ENCODE data around the gene LAMB3.
"Not testable (repeated sequence)": the region's sequence is repeated elsewhere in the genome, so short reads cannot be mapped to it uniquely, and the experiment has no call there.

Gene LAMB3

DNA sequence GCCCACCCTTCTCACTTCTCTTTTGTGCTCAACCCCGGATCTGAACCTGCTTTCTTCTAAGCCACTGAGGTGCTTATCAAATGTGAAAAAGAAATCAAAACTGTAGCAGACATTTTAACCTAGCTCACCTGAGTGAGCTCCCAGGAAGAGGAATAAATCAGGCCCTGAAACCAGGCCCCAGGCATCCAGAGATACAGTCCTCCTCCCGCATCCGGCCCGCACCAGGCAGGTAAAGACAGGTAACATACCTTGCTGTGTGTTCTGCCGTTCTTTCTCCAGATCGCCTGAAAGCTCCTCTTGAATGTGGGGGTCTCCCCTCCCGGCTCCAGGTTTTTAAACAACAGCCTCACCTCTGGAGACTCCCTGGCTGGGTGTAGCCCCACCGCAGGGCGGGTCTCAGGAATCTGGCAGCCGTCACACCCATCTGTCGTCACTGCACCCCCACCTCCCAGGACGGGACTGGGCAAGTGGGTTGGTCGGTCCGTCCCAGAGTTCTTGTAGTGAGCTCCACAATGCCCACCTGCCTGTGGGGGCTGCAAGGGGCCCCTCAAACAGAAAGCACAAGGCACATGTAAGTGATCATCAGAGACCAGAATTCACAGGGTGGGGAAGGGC lies at the start of gene LAMB3:
Gene LAMB3, minus strand, starts transcription at position 305 of the 615 bp plus-strand sequence. CDS start 1,481 bp downstream, outside the sequence.
- Mint-ChIP-seq H3K27ac (peak within 1 kb of the TSS; percentile 83), H3K4me1 (ENCODE audit: low read depth) (peaks cover 22% of the 10 kb centered on the region)

DNA sequence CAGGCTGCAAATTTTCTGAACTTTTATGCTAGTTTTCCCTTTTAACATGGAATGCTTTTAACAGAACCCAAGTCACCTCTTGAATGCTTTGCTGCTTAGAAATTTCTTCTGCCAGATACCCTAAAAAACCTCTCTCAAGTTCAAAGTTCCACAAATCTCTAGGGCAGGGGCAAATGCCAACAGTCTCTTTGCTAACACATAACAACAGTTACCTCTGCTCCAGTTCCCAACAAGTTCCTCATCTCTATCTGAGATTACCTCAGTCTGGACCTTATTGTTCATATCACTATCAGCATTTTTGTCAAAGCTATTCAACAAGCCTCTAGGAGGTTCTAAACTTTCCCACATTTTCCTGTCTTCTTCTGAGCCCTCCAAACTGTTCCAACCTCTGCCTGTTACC lies 48.5 kb upstream of the LAMB3 start:
- H3K4me1 Mint-ChIP-seq (ENCODE audit: low read depth), result peaks cover 47% of the 10 kb centered on the region

More for the DNA sequence above, at the start of gene LAMB3:
- Mint-ChIP-seq H3K9me3 (no peaks in the 10 kb centered on the region), H3K27me3 (ENCODE audit: low read depth) (no peaks in the 10 kb centered on the region), H3K36me3 (ENCODE audit: low read depth) (no peaks in the 10 kb centered on the region), H3K4me3 (peak within 1 kb of the TSS; percentile 33)
- no peak for DNase-seq (ENCODE audit: low spot score)

DNA sequence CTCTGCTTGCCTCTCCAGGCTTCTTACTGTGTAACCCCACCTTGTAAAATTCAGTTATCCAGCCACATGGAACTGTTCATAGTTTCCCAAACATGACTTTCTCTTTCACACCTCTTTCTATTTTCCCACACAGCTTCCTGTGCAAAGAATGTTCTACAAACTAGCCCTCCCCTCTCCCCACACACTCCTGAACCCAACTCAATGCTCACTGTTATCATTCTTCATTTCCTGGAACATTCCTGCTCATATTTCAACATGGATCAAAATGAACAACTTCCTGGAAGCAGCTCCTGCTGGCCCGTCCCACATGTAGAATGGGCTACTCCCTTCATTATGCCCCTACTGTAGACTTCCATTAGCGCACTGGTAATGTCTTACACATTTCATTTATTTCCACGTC lies 44.9 kb upstream of the LAMB3 start:
- no peak overlapping the region for H3K27ac Mint-ChIP-seq
- no peak for DNase-seq (ENCODE audit: low spot score)
- no peaks in the 10 kb centered on the region for H3K27me3 Mint-ChIP-seq (ENCODE audit: low read depth)
- H3K4me1 Mint-ChIP-seq (ENCODE audit: low read depth), result peaks cover 40% of the 10 kb centered on the region
- H3K9me3 Mint-ChIP-seq, result no peaks in the 10 kb centered on the region
- no peak overlapping the region for H3K4me3 Mint-ChIP-seq
- no peaks in the 10 kb centered on the region for H3K36me3 Mint-ChIP-seq (ENCODE audit: low read depth)

More for the DNA sequence above, 48.5 kb upstream of the LAMB3 start:
- H3K27ac Mint-ChIP-seq; H3K36me3 Mint-ChIP-seq (ENCODE audit: low read depth); DNase-seq (ENCODE audit: low spot score); H3K27me3 Mint-ChIP-seq (ENCODE audit: low read depth); H3K4me3 Mint-ChIP-seq; H3K9me3 Mint-ChIP-seq: not testable (repeated sequence)

DNA sequence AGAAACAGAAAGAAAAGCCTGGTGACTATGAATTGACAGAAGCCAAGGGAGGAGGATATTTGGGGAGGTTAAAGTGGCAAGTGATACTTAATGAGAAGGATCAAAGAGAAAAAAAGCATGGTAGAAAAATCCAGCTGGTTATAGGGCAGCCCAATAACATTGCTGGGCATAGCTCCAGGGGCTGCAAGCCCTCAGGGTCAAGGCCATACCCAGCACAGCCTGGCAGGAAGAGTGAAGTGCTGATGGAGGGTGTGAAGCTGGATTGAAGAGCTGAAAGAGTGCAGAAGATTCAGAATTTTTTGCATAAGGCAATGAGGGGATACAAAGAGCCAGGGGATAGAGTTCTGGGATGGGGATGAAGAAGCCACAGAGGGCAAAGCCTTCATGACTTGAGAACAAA lies 44.4 kb upstream of the LAMB3 start:
- Mint-ChIP-seq H3K36me3 (ENCODE audit: low read depth) (no peaks in the 10 kb centered on the region), H3K9me3 (no peaks in the 10 kb centered on the region), H3K4me3 (no peak overlapping the region), H3K27me3 (ENCODE audit: low read depth) (no peaks in the 10 kb centered on the region), H3K27ac (no peak overlapping the region), H3K4me1 (ENCODE audit: low read depth) (peaks cover 38% of the 10 kb centered on the region)
- DNase-seq (ENCODE audit: low spot score), result no peak

DNA sequence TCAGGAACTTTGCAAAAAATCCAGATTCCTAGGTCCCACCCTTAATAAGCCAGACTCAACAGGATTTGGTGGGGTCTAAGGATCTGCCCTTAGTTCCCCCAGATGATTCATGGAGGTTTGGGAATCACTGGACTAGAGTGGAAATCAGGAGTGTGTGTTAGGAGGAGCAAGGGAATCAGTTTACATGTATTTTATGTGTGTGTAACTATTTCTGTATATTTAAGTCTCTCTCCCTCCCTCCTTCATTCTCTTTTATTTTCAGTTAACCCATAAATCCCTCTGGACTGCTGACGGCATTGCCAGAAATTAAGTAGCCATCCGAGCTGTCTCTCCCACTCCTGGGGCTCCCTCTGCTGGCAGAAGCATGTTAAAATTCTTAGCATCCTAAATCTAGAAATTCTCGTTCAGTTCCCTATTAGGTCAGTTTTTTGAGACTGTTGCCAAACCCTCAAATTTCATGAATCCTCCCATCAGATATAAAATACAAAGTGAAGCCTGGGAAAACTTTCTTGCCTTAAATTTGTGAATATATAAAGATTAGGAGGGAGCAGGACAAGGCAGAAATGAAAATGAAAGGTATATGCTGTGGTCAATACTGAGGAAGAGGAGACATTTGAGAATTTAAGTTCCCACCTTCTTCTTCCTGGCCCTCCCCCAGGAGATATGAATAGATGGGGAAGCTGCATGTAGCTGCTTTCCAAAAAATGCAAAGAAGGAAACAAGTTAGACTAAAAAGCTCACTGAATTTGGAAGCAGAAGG lies 40.7 kb upstream of the LAMB3 start:
- H3K27me3 Mint-ChIP-seq (ENCODE audit: low read depth), result peaks cover 2% of the 10 kb centered on the region
- no peaks in the 10 kb centered on the region for H3K9me3 Mint-ChIP-seq
- H3K4me1 Mint-ChIP-seq (ENCODE audit: low read depth), result peaks cover 25% of the 10 kb centered on the region
- H3K27ac Mint-ChIP-seq, result peak overlapping the region; percentile 27
- peak overlapping the region; percentile 2 for H3K4me3 Mint-ChIP-seq
- DNase-seq (ENCODE audit: low spot score), result peak; percentile 55
- no peaks in the 10 kb centered on the region for H3K36me3 Mint-ChIP-seq (ENCODE audit: low read depth)

DNA sequence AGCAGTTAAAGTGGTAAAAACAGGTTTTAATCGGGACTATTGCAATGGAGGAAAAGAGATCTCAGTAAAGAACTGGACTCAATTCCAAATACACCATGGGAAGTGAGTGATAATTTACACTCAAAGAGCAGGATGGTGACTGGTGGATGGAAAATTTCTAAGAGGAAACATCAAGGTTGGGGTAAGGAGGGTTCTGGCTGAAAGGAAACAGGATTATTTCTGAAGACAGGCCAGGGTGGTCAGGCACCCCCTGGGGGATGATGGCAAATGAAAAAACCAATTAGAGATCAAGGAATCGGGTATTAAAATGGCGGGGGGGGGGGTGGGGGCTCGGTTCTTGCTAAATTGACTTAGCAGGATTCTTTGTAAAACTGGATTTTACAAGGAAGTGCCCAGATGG lies 40.1 kb upstream of the LAMB3 start:
- Mint-ChIP-seq H3K9me3 (no peaks in the 10 kb centered on the region), H3K4me3 (no peak overlapping the region), H3K36me3 (ENCODE audit: low read depth) (no peaks in the 10 kb centered on the region), H3K4me1 (ENCODE audit: low read depth) (peaks cover 24% of the 10 kb centered on the region), H3K27me3 (ENCODE audit: low read depth) (peaks cover 5% of the 10 kb centered on the region), H3K27ac (no peak overlapping the region)
- DNase-seq (ENCODE audit: low spot score), result no peak

DNA sequence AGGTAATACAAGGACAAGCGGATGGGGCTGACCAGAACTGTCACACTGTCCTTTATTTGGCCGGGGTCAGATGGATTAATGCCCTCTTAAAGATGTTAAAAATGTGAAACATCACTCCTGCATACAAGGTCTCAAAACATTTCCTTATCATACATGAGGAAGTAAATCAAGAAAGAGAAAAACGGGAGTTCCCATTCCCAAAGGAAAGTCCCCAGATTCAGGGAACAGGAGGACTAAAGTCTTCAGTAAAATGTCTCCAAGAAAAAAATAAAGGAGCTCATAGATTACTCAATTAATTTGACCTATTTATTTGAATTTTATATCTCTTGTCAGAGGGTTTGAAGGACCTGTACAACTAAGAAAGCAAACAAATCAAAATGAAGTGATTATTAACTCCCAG lies 39.0 kb upstream of the LAMB3 start:
- no peaks in the 10 kb centered on the region for H3K36me3 Mint-ChIP-seq (ENCODE audit: low read depth)
- H3K27me3 Mint-ChIP-seq (ENCODE audit: low read depth), result peaks cover 8% of the 10 kb centered on the region
- peaks cover 25% of the 10 kb centered on the region for H3K4me1 Mint-ChIP-seq (ENCODE audit: low read depth)
- no peaks in the 10 kb centered on the region for H3K9me3 Mint-ChIP-seq
- no peak overlapping the region for H3K4me3 Mint-ChIP-seq
- H3K27ac Mint-ChIP-seq, result no peak overlapping the region
- no peak for DNase-seq (ENCODE audit: low spot score)

DNA sequence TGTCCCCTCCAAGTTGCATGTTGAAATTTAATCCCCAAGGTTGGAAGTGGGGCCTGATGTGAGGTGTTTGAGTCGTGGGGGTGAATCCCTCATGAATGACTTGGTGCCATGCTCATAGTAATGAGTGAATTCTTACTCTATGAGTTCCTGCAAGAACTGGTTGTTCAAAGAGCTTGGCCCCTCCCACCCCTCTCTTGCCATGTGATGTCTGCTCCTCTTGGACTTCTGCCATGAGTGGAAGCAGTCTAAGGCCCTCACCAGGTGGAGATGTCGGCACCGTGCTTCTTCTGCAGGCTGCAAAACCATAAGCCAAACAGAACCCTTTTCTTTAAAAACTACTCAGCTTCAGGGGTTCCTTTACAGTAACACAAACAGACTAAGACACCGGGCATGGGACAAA lies 37.3 kb upstream of the LAMB3 start:
- Mint-ChIP-seq H3K4me1 (ENCODE audit: low read depth) (peaks cover 35% of the 10 kb centered on the region), H3K27me3 (ENCODE audit: low read depth) (peaks cover 12% of the 10 kb centered on the region), H3K9me3 (no peaks in the 10 kb centered on the region), H3K27ac (no peak overlapping the region), H3K4me3 (no peak overlapping the region), H3K36me3 (ENCODE audit: low read depth) (no peaks in the 10 kb centered on the region)
- DNase-seq (ENCODE audit: low spot score), result no peak

DNA sequence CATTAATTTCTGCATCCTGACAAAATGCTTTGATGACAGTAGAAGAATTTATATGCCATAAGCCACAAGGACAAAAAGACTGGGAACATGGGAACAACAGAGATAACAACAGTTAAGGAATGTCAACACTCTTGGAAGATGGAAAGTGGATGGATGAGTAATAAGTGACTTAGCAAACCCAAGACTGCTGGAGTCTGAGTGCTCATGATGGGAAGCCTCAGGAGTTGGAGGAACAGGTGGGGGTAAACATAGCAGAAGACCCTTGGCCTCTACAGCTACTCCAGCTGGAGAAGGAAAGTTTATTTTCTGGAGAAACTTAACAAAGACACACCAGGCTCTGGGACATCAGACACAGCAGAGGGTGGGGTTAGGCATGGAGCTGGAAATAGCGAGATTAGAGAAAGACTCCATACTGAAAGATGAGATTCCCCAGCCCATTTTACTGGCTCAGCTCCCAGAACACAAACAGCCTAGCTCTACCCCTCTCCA lies 36.6 kb upstream of the LAMB3 start:
- H3K27ac Mint-ChIP-seq, result no peak overlapping the region
- H3K27me3 Mint-ChIP-seq (ENCODE audit: low read depth), result peaks cover 14% of the 10 kb centered on the region
- H3K4me3 Mint-ChIP-seq, result no peak overlapping the region
- no peak for DNase-seq (ENCODE audit: low spot score)
- H3K9me3 Mint-ChIP-seq, result no peaks in the 10 kb centered on the region
- H3K4me1 Mint-ChIP-seq (ENCODE audit: low read depth), result peaks cover 34% of the 10 kb centered on the region
- no peaks in the 10 kb centered on the region for H3K36me3 Mint-ChIP-seq (ENCODE audit: low read depth)

DNA sequence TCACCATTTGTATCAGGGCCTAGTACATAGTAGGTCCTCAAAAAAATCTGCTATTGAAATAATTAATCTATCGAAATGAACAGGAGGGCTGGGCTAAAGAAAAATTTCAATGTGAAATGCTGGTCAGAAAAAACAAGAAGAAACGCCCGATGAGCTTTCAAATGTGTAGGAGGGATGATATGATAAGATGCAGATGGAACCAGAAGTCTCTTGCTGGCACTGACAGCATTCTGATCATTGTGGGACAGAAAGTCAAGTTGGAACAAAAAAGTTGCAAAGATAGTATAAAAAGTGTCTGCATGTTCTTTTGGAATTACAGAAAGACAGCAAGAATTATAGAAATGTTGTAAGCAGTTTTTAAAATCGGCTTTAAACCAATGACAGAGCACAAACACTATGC lies 34.1 kb upstream of the LAMB3 start:
- Mint-ChIP-seq H3K27me3 (ENCODE audit: low read depth) (peaks cover 20% of the 10 kb centered on the region), H3K9me3 (no peaks in the 10 kb centered on the region), H3K27ac (no peak overlapping the region), H3K4me1 (ENCODE audit: low read depth) (peaks cover 26% of the 10 kb centered on the region), H3K36me3 (ENCODE audit: low read depth) (no peaks in the 10 kb centered on the region), H3K4me3 (peak overlapping the region; percentile 77)
- DNase-seq (ENCODE audit: low spot score), result no peak

DNA sequence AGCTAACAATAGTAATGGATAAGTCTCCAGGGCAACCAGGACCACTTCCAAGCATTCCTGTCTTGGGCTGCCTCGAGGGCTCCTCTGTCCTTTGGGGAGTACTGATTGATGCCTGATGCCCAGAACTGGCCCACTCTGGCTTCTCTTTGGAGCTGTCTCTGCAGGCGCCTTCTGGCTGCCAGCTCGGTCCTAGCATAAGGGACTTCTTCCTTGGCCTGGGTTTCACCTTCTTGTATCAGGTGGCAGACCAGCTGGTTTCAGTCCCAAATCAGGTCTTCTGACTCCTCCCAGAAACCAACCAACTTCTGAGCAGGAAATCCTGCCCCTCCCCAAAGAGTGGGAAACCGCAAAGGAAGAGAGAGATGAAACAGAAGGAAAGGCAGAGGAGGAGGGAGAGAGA lies 33.6 kb upstream of the LAMB3 start:
- peaks cover 26% of the 10 kb centered on the region for H3K4me1 Mint-ChIP-seq (ENCODE audit: low read depth)
- H3K9me3 Mint-ChIP-seq, result no peaks in the 10 kb centered on the region
- H3K27me3 Mint-ChIP-seq (ENCODE audit: low read depth), result peaks cover 24% of the 10 kb centered on the region
- peak overlapping the region; percentile 77 for H3K4me3 Mint-ChIP-seq
- no peaks in the 10 kb centered on the region for H3K36me3 Mint-ChIP-seq (ENCODE audit: low read depth)
- peak overlapping the region; percentile 73 for H3K27ac Mint-ChIP-seq
- DNase-seq (ENCODE audit: low spot score), result peak; percentile 29

DNA sequence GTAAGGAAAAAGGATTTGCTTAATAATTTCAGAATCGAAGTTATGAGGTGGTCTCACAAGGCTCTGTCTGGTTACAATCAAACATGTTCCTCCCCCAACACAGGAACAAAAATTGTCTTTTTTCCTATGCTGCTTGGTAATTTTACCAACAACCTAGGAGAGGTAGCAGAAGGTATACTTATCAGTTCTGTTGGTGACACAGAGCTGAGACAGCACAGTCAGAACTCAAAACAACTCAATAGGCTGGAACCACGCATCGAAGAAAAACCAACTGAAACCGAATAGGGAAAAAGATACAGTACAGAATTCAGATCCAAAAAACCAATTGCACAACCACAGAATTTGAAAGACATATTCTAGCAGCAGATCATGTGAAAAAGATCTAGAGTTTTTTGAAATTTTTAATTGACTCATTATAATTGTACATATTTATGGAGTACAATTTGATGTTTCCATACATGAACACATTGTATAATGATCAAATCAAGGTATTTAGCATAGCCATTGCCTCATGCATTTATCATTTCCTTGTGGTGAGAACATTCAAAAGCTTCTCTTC lies 26.8 kb upstream of the LAMB3 start:
- Mint-ChIP-seq H3K36me3 (ENCODE audit: low read depth) (no peaks in the 10 kb centered on the region), H3K27me3 (ENCODE audit: low read depth) (peaks cover 51% of the 10 kb centered on the region), H3K4me1 (ENCODE audit: low read depth) (peaks cover 20% of the 10 kb centered on the region), H3K27ac (no peak overlapping the region), H3K4me3 (no peak overlapping the region), H3K9me3 (no peaks in the 10 kb centered on the region)
- no peak for DNase-seq (ENCODE audit: low spot score)

DNA sequence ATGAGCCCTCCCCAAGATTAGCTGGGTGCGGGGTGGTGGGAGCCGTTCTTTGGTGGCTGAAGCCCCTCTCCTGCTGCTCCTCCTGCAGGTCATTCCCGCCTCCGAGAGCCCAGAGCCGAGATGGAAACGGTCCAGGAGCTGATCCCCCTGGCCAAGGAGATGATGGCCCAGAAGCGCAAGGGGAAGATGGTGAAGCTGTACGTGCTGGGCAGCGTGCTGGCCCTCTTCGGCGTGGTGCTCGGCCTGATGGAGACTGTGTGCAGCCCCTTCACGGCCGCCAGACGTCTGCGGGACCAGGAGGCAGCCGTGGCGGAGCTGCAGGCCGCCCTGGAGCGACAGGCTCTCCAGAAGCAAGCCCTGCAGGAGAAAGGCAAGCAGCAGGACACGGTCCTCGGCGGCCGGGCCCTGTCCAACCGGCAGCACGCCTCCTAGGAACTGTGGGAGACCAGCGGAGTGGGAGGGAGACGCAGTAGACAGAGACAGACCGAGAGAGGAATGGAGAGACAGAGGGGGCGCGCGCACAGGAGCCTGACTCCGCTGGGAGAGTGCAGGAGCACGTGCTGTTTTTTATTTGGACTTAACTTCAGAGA lies 23.4 kb upstream of the LAMB3 start:
- H3K4me3 Mint-ChIP-seq, result peak overlapping the region; percentile 38
- no peak overlapping the region for H3K27ac Mint-ChIP-seq
- H3K27me3 Mint-ChIP-seq (ENCODE audit: low read depth), result peaks cover 41% of the 10 kb centered on the region
- H3K9me3 Mint-ChIP-seq, result no peaks in the 10 kb centered on the region
- DNase-seq (ENCODE audit: low spot score), result no peak
- H3K4me1 Mint-ChIP-seq (ENCODE audit: low read depth), result peaks cover 48% of the 10 kb centered on the region
- no peaks in the 10 kb centered on the region for H3K36me3 Mint-ChIP-seq (ENCODE audit: low read depth)

DNA sequence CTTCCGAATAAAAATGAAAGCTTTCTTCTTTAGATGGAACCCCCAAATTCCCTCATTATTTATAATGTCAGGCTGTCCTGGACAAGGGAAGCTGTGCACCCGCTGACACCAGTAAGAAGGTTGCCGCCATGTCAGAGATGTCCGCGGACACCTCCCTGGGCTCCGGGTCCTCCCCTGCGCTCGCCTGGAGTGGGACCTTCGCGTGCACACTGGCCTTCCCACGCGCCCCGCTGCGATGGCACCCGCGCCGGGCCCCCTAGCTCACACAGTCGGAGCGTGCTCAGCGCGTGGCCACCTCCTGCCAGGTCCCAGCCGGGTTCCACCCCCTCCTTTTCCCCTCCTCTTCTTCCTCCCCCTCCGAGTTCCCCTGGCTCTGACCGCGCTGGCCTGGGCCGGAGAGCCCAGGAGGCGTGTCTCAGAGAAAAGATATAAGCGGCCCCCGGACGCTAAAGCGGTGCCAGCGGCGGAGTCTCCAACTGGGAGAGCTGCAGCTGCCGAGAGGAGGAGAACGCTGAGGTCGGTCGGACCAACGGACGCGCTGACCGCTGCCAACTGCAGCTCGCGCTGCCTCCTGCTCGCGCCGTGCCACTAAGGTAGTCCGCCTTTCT lies 22.8 kb upstream of the LAMB3 start, which contains the start of gene G0S2:
Gene G0S2, plus strand, starts transcription at position 456 of the 608 bp plus-strand sequence. CDS start 273 bp downstream, outside the sequence.
- DNase-seq (ENCODE audit: low spot score), result peak; percentile 51
- Mint-ChIP-seq H3K4me3 (peak within 1 kb of the TSS; percentile 38), H3K27ac (no peak within 1 kb of the TSS), H3K4me1 (ENCODE audit: low read depth) (peaks cover 48% of the 10 kb centered on the region), H3K36me3 (ENCODE audit: low read depth) (no peaks in the 10 kb centered on the region), H3K27me3 (ENCODE audit: low read depth) (peaks cover 36% of the 10 kb centered on the region), H3K9me3 (no peaks in the 10 kb centered on the region)

Data from T-helper 2 cell treated with Interferon-gamma antibody and Interleukin-4, amounts not matched to agents 5 μg/mL and 100 μg/mL, for 36 hours (primary cell).